ENCODE data around the gene NVL. TPM values are rescaled to one million over a fixed set of nuclear protein-coding genes. Genes with fewer than 3 reads are reported as not detected.
A peak's percentile ranks its signal among the peaks of the same experiment; 100 is the strongest.

The NVL gene
- total and polyA plus RNA-seq, 2 donors from 2014 or later: 16.3 to 24.0 TPM

DNA sequence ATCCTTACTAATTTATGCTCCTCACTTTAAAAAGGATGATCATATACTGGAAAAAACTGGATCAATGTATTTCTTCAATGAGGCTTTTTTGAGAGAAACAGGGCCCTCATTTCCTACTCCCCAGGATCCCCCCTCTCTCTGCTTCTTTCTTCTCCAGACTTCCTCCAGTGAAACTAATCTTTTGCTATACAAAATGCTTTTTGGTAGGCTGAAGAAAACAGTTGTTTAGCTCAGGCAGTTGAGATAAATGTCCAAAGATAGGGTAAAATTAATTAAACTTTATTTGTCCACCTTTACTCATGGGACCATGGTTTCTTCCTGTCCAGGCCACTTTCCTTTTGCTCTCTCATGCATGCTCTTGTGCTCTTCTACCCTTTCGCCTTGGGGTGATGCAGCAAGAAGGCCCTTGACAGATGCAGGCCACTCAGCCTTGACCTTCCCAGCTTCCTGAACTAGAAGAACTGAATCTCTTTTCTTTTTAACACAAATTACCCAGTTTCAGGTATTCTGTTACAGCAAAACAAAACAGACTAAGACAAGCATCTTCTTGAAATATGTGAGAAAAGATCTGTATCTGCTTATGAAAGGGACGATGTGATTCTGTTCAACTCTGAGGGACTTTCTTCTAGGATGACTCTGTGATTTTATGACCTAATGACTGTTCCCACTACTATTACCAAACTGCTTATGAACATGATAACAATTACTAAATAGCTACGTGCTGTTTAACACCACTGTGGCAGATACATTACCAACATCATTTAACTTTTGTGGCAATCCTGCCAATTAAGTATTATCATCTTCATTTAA lies 63.7 kb downstream of the NVL start:
- no peak overlapping the region for H3K4me3 ChIP-seq (ENCODE audit: low read length in 3 of 3)
- peak in 3 of 5 donors; percentile 11 to 39 (median 36) for DNase-seq

DNA sequence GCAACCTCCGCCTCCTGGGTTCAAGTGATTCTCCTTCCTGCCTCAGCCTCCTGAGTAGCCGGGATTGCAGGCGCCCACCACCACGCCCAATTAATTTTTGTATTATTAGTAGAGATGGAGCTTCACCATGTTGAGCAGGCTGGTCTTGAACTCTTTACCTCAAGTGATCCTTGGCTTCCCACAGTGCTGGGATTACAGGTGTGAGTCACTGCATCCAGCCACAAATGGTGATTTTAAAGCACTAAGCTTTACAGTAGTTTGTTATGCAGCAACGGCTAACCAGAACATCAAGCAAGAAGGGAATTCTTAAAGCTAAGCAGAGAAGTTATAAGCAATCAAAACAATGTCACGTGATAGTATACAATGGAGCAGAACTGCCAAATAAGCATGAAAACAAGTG lies 65.7 kb downstream of the NVL start:
- no peaks in the 10 kb centered on the region for H3K27me3 ChIP-seq (ENCODE audit: control insufficient read depth, insufficient read depth, low read length)
- no peak overlapping the region for H3K27ac ChIP-seq (ENCODE audit: low read depth in 2 of 2, low read length in 2 of 2)
- TF ChIP-seq, protein P1, sequence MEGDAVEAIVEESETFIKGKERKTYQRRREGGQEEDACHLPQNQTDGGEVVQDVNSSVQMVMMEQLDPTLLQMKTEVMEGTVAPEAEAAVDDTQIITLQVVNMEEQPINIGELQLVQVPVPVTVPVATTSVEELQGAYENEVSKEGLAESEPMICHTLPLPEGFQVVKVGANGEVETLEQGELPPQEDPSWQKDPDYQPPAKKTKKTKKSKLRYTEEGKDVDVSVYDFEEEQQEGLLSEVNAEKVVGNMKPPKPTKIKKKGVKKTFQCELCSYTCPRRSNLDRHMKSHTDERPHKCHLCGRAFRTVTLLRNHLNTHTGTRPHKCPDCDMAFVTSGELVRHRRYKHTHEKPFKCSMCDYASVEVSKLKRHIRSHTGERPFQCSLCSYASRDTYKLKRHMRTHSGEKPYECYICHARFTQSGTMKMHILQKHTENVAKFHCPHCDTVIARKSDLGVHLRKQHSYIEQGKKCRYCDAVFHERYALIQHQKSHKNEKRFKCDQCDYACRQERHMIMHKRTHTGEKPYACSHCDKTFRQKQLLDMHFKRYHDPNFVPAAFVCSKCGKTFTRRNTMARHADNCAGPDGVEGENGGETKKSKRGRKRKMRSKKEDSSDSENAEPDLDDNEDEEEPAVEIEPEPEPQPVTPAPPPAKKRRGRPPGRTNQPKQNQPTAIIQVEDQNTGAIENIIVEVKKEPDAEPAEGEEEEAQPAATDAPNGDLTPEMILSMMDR (IDR thresholded peaks at IDR 0.05; ENCODE audit: borderline replicate concordance, extremely low read depth, insufficient read depth): no peak
- H3K9ac ChIP-seq (ENCODE audit: low read length in 3 of 3): no peak overlapping the region
- intact Hi-C loops (cut with DNase I): no loop called here
- H3K4me3 ChIP-seq (ENCODE audit: low read length in 3 of 3): no peak overlapping the region
- DNase-seq: no peak
- H3K9me3 ChIP-seq (ENCODE audit: control insufficient read depth in 2 of 3, insufficient read depth in 1 of 3, low read length in 3 of 3): no peaks in the 10 kb centered on the region
- no peak for FAIRE-seq
- H3K4me1 ChIP-seq (ENCODE audit: control insufficient read depth in 2 of 3, insufficient read depth in 2 of 3, low read depth in 1 of 3, low read length in 3 of 3): no peaks in the 10 kb centered on the region
- H3K36me3 ChIP-seq (ENCODE audit: control insufficient read depth in 2 of 3, insufficient read depth in 3 of 3, low read length in 3 of 3): peaks cover 0 to 2% (median 0%) of the 10 kb centered on the region in 3 donors

More for the DNA sequence above, 63.7 kb downstream of the NVL start:
- intact Hi-C loops (cut with DNase I): no loop called here
- Histone ChIP-seq H3K9me3 (ENCODE audit: control insufficient read depth in 2 of 3, insufficient read depth in 1 of 3, low read length in 3 of 3) (no peaks in the 10 kb centered on the region), H3K36me3 (ENCODE audit: control insufficient read depth in 2 of 3, insufficient read depth in 3 of 3, low read length in 3 of 3) (peaks cover 0 to 1% (median 0%) of the 10 kb centered on the region in 3 donors), H3K9ac (ENCODE audit: low read length in 3 of 3) (no peak overlapping the region), H3K27ac (ENCODE audit: low read depth in 2 of 2, low read length in 2 of 2) (no peak overlapping the region), H3K27me3 (ENCODE audit: control insufficient read depth, insufficient read depth, low read length) (no peaks in the 10 kb centered on the region), H3K4me1 (ENCODE audit: control insufficient read depth in 2 of 3, insufficient read depth in 2 of 3, low read depth in 1 of 3, low read length in 3 of 3) (no peaks in the 10 kb centered on the region)
- TF ChIP-seq, protein P1 (IDR thresholded peaks at IDR 0.05; ENCODE audit: borderline replicate concordance, extremely low read depth, insufficient read depth): no peak
- FAIRE-seq: no peak

- no peak for DNase-seq
- TF ChIP-seq, protein P1 (IDR thresholded peaks at IDR 0.05; ENCODE audit: borderline replicate concordance, extremely low read depth, insufficient read depth): no peak
- no peak for FAIRE-seq
Observed at GRCh38 chr1:224262373-224263054, 67.5 kb downstream of the NVL start.

More at GRCh38 chr1:224262373-224263054, 67.5 kb downstream of the NVL start:
- H3K27ac ChIP-seq (ENCODE audit: low read depth in 2 of 2, low read length in 2 of 2): no peak overlapping the region
- no peaks in the 10 kb centered on the region for H3K27me3 ChIP-seq (ENCODE audit: control insufficient read depth, insufficient read depth, low read length)
- no peak overlapping the region for H3K9ac ChIP-seq (ENCODE audit: low read length in 3 of 3)
- peaks cover 0 to 2% (median 0%) of the 10 kb centered on the region in 3 donors for H3K36me3 ChIP-seq (ENCODE audit: control insufficient read depth in 2 of 3, insufficient read depth in 3 of 3, low read length in 3 of 3)
- H3K4me3 ChIP-seq (ENCODE audit: low read length in 3 of 3): no peak overlapping the region
- intact Hi-C loops (cut with DNase I): no loop called here
- no peaks in the 10 kb centered on the region for H3K9me3 ChIP-seq (ENCODE audit: control insufficient read depth in 2 of 3, insufficient read depth in 1 of 3, low read length in 3 of 3)
- H3K4me1 ChIP-seq (ENCODE audit: control insufficient read depth in 2 of 3, insufficient read depth in 2 of 3, low read depth in 1 of 3, low read length in 3 of 3): no peaks in the 10 kb centered on the region
